NCI-H774 (cell line): Measurements from ENCODE around the gene WNT7A.
"Not testable (repeated sequence)": the region's sequence is repeated elsewhere in the genome, so short reads cannot be mapped to it uniquely, and the experiment has no call there.

Experiments used
- DNase-seq: peaks from one replicate; lab custom pipeline; 2025; lab: John Stamatoyannopoulos, UW

The WNT7A gene

DNA sequence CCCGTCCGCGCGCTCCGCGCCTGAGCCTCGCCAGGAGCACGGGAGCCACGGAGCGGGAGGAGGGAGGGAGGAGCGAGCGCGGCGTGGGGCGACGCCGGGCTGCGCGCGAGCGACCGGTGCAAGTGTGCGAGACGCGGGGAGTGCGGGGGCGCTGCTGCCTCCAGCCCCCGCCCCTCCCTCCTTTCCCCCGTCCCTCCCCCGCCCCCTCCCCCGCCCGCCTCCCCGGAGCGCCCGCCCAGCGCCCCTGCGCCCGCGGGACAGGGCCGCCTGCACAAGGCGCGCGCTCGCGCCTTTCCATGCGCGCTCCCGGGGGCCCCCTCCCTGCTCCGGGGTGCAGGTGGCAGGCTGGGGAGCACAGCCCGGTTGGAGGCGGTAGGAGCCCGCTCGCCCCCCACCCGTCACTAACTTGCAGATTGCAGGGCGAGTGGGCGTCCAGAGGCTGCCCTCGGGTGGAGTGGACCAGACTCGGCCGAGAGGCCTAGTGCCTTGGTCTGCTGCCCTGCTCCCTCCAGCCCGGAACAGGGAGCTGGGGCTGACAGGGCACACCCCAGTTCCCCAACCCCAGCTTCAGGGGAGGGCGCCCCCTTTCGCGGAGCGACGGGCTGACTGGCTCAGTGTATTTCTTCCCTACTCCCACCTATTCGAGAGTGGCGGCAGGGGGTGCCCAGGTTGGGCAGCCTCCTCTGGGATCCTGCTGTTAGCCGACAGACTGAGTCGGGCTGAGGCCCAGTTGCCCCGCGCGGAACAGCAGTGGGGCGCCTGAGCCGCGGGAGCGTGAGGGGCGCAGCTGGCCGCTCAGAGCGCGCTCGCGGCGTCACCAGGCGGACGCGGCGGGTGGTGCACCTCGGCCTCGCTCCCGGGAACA lies at the start of gene WNT7A:
TSS of gene WNT7A (minus strand) at position 126 of the 865 bp plus-strand sequence. CDS start 255 bp downstream, outside the sequence.
- DNase-seq: no peak

DNA sequence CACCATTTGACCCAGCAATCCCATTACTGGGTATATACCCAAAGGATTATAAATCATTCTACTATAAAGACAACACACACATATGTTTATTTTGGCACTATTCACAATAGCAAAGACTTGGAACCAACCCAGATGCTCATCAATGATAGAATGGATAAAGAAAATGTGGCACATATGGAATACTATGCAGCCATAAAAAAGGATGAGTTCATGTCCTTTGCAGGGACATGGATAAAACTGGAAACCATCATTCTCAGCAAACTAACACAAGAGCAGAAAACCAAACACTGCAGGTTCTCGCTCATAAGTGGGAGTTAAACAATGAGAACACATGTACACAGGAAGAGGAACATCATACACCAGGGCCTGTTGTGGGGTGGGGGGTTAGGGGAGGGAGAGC lies 48.9 kb upstream of the WNT7A start:
- DNase-seq: not testable (repeated sequence)

DNA sequence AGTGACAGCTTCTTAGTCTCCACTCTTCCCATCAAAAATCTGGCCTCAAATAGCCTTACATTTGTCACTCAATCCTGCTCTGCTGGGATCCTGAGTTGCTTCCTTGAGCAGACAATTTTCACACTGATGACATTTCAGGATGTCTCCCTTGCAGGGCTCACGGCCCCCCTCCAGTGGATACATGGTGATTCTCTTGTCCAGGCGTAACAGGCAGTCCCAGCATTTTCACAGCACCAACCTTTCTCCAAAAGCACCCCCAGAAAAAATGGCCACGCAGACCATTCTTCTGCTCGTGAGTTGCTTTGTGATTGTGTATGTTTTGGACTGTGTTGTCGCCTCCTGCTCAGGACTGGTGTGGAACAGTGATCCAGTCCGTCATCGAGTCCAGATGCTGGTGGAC lies 47.4 kb upstream of the WNT7A start:
- DNase-seq: no peak

GRCh38 chr3:13916375-13916774 lies 36.5 kb upstream of the WNT7A start:
- DNase-seq: no peak

DNA sequence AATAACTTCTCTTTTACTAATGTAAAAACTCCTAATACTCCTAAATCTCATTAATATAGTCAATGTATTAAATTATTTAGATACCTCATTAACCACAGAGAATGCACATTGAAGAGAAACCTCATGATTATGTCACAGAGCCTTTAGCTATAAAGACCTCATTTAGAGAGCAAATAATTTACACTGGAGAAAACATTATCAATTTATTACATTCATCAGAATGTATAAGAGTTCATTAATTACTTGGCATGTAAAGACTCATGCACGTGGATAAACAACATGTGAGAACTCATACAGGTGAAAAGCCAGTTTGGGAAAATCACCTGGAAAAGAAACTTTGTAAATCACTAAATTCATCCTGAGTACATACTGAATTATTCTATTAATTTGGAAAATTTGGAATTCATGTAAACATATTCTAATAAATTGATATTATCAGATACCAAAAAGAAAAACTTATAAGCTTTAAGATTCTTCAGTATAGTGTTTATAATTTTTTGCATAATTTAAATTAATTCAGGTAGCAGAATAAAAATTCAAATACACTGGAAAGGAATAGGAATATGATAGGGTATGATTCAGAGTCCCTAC lies 22.9 kb upstream of the WNT7A start:
- DNase-seq: no peak

DNA sequence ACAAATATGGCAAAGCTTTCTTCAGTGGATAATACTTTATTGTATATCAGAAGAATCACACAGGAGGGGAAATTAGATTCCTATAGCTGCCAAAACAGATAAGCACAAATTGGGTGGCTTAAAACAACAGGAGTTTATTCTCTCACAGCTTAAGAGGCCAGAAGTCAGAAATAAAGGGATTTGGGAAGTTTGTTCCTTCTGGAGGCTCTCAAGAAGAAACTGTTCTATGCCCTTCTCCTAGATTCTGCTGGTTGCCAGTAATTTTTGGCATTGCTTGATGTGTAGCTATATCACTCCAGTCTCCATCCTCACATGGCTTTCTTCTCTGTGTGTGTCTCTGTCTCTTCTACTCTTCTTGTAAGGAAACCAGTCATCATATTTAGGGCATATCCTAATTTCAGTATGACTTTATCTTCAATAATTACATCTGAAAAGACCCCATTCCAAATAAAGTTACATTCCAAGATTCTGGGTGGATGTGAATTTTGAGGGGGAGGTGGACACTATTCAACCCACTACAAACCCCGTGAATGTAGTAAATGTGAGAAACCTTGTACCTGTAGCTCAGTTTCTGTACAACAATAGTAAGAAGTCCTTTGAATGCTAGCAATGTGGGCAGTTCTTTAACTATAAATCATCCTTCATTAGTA lies 22.2 kb upstream of the WNT7A start:
- DNase-seq: no peak

- no peak for DNase-seq
Measured at GRCh38 chr3:13898346-13898745, 18.5 kb upstream of the WNT7A start.

DNA sequence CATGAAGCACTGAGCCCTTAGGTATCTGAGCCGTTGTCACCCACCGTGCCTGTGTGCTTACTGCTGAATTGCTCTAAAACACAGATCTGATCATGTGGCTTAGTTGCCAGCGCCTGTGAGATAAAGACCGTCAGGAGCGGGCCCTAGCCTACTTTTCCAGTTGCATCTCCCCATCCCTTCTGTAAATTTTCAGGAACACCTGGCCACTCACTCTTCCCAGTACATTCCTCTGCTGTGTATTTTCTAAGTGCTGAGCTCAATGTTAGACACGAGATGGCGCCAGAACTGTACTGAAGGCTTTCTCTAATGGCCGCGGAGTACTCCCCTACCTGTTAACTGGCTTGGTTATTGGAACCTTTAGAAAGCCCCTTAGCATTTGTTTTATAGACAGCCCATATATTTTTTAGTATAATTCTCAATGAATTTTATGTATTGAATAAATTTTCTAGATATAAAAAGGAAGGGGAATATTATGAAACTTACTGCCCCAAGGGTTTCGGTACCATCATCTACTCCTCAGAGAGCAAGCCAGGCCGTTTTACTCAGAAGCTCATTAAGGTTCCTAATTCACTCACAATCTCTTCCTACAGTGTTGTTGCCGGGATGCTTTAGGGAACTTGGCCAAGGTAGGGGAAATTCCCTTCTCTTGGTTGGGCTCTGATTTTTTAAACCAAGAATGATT lies 16.7 kb upstream of the WNT7A start:
- peak; percentile 61 for DNase-seq

DNA sequence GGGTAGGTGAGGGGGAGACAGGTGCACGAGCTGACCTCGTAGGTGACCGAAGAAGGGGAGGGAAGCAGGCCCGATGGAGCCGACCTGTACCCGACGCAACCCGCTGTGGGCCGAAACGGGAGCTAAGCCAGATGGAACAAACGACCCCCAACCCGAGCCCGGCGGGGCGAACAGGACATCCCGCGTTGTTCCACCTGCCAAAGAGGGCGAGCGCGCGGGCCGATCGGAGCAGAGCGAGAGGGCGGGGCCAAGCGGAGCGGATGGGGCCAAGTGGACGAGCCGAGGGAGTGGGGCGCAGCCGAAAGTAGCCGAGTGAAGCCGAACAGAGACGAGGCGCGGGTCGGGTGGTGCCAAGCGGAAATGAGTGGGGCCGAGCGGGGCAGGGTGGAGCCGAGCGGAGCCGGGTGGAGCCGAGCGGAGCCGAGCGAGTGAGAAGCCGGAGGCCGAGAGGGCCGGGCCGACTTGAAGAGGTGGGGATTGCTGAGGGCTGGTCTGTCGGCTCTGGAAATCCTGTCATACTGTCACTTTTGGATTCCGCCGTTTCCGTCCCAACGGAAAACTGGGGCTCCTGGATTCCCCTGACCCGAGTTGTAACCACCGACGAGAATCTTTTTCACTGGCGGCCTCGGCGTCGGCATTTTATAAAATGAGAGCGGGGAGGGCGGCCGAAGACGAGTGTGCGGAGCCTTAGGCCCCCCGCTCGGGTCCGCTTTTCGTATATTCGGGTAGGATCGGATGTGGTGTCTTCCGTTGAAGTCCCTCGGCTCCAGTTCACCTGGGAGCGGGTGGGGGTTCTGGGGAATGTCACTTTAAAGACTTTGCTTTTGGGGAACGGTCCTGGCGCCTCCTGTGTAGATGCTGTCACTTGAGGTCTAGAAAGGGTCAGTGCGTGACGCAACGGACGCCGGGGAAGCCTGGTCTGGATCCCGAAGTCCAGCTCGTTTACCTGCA lies 15.6 kb upstream of the WNT7A start:
- DNase-seq: peak; percentile 80

DNA sequence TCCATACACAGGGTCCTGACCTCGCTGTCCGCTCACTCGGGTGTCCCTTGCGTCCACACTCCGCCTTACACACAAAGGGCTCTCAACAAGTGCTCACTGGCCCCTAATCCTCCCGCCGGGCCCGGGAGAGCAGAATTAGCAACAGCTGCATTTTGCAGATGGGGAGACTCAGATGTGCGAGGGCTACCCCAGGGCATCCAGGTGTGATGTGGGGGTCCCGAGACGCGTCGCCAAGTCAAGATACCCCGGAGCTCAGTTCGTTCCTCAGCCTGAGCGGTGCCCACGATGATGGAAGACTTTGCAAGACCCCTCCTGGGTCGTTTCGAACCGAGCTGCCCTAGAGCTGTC lies 14.9 kb upstream of the WNT7A start:
- no peak for DNase-seq

GRCh38 chr3:13894096-13894806 lies 14.4 kb upstream of the WNT7A start:
- no peak for DNase-seq

DNA sequence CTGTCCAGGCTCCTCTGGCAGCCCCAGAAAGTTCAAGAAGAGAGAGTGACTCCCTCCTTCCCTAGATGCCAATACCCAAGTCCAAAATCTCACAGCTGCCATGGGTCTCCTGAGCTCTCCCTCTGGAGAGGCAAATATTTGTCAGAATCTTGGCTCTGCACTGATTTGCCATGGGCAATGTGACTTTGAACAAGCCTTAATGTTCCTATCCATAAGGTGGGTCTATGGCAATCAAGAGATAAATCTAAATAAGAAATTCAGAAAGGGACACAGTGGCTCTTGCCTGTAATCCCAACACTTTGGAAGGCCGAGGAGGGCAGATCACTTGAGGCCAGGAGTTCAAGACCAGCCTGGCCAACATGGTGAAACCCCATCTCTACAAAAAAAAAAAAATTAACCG lies 12.4 kb upstream of the WNT7A start:
- DNase-seq: no peak

DNA sequence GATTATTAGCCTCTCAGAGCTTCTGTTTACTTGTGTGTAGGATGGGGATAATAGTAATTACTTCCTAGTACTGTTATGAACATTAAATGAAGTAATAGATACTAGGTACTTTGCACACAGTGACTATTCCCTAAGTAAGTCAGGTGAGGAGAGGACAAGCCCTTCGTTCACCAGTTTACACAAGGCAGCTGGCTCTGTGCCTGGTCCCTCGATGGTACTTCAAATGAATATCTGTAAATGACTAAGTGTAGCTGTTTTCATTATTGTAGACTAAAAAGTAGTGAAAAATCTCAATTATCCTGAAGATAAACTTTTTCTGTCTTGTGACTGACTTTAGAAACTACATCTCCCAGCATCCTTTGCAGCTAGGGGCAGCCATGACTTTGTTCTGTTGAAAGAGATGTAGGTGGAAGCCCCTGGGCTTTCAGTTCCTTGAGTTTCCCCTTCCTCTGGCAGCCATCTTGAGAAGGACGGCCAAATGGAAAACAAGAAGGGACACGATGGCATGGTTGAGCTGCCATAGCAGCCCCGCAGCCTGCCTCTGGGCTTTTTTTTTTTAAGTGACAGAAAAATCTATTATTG lies 11.7 kb upstream of the WNT7A start:
- DNase-seq: no peak

DNA sequence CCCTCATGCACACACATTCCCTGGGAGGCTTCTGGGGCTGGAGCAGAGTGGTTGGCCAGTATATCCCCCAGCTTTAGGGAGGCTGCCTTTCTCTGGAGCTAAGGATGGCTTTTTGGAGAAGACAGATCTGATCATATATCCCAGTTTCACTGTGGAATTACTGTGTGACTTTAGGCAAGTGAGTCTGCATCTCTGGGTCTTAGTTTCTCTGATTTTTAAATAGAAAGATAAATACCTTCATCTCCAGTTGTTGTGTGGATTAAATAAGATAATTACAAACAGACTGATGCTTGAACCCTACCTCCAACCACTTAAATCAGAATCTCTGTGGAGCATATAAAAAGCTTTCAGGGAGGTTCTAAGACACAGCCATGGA lies 11.1 kb upstream of the WNT7A start:
- no peak for DNase-seq

GRCh38 chr3:13890377-13891016 lies 10.6 kb upstream of the WNT7A start:
- no peak for DNase-seq

GRCh38 chr3:13888576-13888975 lies 8.7 kb upstream of the WNT7A start:
- DNase-seq: no peak

GRCh38 chr3:13887495-13888300 lies 7.8 kb upstream of the WNT7A start:
- DNase-seq: no peak

DNA sequence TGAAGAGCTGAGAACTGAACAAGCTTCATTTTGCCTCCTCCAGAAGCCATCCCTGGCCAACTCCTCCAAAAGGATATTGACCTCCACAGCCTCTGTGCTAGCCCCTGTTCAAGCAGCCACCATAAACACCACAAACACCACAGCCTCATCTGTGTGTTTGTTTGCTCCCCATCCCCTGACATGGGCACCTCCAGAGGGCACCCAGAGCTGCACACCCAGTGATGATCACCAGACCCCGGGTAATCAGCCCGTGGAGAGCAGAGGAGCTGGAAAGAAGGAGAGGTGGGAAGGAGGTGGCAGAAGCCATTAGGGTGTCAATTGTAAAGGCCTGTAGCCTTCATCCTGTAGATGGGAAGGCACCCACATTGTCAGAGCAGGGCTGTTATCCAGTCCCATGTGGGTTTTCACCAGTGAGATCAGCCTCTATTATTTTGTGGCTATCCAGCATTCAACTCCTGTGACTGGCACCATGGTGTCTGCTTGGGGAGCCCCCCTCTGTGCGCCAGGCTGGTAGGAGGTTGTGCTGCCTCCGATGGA lies 6.8 kb upstream of the WNT7A start:
- DNase-seq: no peak

DNA sequence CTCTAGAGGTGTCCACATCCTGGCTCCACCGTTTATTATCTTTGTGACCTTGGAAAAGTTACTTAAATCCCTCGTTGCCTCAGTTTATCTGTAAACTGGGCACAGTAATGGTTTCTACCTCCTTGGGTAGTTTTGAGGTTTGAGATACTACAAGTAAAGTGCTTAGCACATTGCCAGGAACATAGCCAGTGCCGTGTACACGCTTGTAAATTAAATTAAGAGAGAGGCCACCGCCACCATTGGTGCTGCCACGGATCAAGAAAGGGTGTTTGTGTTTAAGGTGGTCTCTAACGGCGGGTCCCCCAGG lies 5.8 kb upstream of the WNT7A start:
- no peak for DNase-seq
